CD4-positive, alpha-beta T cell (primary cell): ENCODE measurements around the gene SWAP70. TPM values are rescaled to one million over a fixed set of nuclear protein-coding genes. Genes with fewer than 3 reads are reported as not detected.
"Not testable (repeated sequence)": the region's sequence is repeated elsewhere in the genome, so short reads cannot be mapped to it uniquely, and the experiment has no call there.

Experiments
- ATAC-seq: fragments of 200-7000 bp; cut with Tn5 transposase; one replicate; pipeline ENCODE4 v1.10.0; 2022; ENCODE audit warnings: mild to moderate bottlenecking; ENCODE audit not compliant: poor library complexity
- CTCF ChIA-PET: fragments of 350-600 bp; sonication (Branson Sonifier 250); formaldehyde crosslinking; loops from one replicate; lab custom pipeline; 2021; ENCODE audit warnings: antibody characterized with exemption, inconsistent platforms; lab: Charles Lee
- POLR2A ChIA-PET: fragments of 350-600 bp; sonication (Branson Sonifier 250); formaldehyde crosslinking; loops from one replicate; lab custom pipeline; 2021; ENCODE audit warnings: antibody characterized with exemption, inconsistent platforms; lab: Charles Lee
- DNase-seq, 14 experiments: peaks; one replicate each; pipeline ENCODE4 v3.0.0-alpha.2; 2013 to 2020; ENCODE audit warnings: mixed read lengths in 2 of 14
- H3K27ac ChIP-seq, 2 donors: one replicate each; pipeline versions ENCODE4 v1.5.1 to v1.7.0; 2013; ENCODE audit warnings: low read length in 2 of 2, low read depth in 1 of 2, mild to moderate bottlenecking in 1 of 2
- H3K27me3 ChIP-seq, 2 experiments: 1 replicate in 1 of 2; 2 replicates in 1 of 2; pipeline versions ENCODE4 v1.6.1 to v1.7.0; 2013; ENCODE audit warnings: low read length in 2 of 2, control low read depth in 1 of 2, mild to moderate bottlenecking in 1 of 2, moderate library complexity in 1 of 2; ENCODE audit not compliant: insufficient read depth in 2 of 2, control insufficient read depth in 1 of 2
- H3K36me3 ChIP-seq: one replicate; pipeline ENCODE4 v1.6.1; 2013; ENCODE audit warnings: low read length, control low read depth; ENCODE audit not compliant: insufficient read depth
- H3K4me1 ChIP-seq: one replicate; pipeline ENCODE4 v1.6.1; 2013; ENCODE audit warnings: low read length, control low read depth; ENCODE audit not compliant: insufficient read depth
- H3K4me3 ChIP-seq: one replicate; pipeline ENCODE4 v1.5.1; 2013; ENCODE audit warnings: mild to moderate bottlenecking, low read length, moderate library complexity
- H3K9me3 ChIP-seq, 2 experiments: 1 replicate in 1 of 2; 2 replicates in 1 of 2; pipeline versions ENCODE4 v1.6.1 to v1.7.0; 2013; ENCODE audit warnings: low read length in 2 of 2, mild to moderate bottlenecking in 2 of 2, control low read depth in 1 of 2, moderate library complexity in 1 of 2; ENCODE audit not compliant: control insufficient read depth in 1 of 2, insufficient read depth in 1 of 2
- H3K27ac Mint-ChIP-seq: one replicate; pipeline ENCODE4 v1.8.0; 2020; ENCODE audit warnings: mixed read lengths
- H3K27me3 Mint-ChIP-seq: one replicate; pipeline ENCODE4 v1.8.0; 2021; ENCODE audit warnings: mixed read lengths
- H3K36me3 Mint-ChIP-seq: one replicate; pipeline ENCODE4 v1.8.0; 2021; ENCODE audit warnings: low read depth, mixed read lengths
- H3K4me1 Mint-ChIP-seq: one replicate; pipeline ENCODE4 v1.8.0; 2021; ENCODE audit warnings: low read depth, mixed read lengths
- H3K4me3 Mint-ChIP-seq: one replicate; pipeline ENCODE4 v1.8.0; 2020; ENCODE audit warnings: mild to moderate bottlenecking, mixed read lengths
- H3K9me3 Mint-ChIP-seq: one replicate; pipeline ENCODE4 v1.8.0; 2020; ENCODE audit warnings: mixed read lengths
- intact Hi-C, 2 experiments: fragments of 100-400 bp; cut with DNase I in 1 of 2; cut with micrococcal nuclease in 1 of 2; formaldehyde crosslinking; loops; one replicate each; pipeline versions ENCODE4 v1.15.1 to v1.9.0; 2023 to 2025; cut with DNase I, micrococcal nuclease
- total RNA-seq, 174 experiments: library from RNA in 2 of 174; stranded (reverse) in 2 of 174; gene quantifications; one replicate each; pipeline ENCODE4 v1.2.3 and lab custom pipeline; 2021 to 2026
- TF ChIP-seq, protein P1 (sequence below): fragments of 200-600 bp; IDR thresholded peaks from one replicate; pipeline ENCODE4 v1.8.0; 2022; ENCODE audit warnings: antibody characterized with exemption, mild to moderate bottlenecking

Gene SWAP70
- total RNA-seq, 2 experiments from 2014 or later = 4.0 to 4.1 TPM

DNA sequence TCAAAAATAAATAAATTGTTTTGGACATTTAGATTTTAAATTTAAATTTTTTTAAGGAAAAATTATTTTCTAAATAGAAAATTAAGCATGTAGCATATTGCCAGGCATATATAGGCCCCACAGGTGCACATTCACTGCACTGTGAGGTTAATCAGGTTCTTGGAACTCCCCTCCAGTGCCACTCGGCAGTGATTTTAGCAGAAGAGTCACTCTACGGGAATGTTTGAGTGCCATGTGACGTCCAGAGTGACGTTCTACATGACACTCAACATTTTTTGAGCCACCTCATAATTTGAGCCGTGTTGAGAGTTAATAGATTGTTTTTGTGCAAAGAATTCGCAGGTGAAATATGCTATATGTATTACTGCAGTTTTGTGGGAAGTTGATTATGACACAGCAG, 77.4 kb downstream of the SWAP70 start:
- Mint-ChIP-seq H3K4me1 (peaks cover 13% of the 10 kb centered on the region), H3K27ac (no peak overlapping the region), H3K4me3 (no peak overlapping the region), H3K36me3 (peaks cover 41% of the 10 kb centered on the region), H3K27me3 (no peaks in the 10 kb centered on the region), H3K9me3 (peaks cover 6% of the 10 kb centered on the region)
- POLR2A ChIA-PET = no interaction called here
- Histone ChIP-seq H3K4me3 (no peak overlapping the region), H3K27me3 (no peaks in the 10 kb centered on the region), H3K36me3 (peaks cover 7% of the 10 kb centered on the region), H3K4me1 (no peaks in the 10 kb centered on the region), H3K27ac (no peak overlapping the region), H3K9me3 (peaks cover 0 to 2% of the 10 kb centered on the region in 2 experiments)
- no peak for ATAC-seq
- TF ChIP-seq, protein P1, sequence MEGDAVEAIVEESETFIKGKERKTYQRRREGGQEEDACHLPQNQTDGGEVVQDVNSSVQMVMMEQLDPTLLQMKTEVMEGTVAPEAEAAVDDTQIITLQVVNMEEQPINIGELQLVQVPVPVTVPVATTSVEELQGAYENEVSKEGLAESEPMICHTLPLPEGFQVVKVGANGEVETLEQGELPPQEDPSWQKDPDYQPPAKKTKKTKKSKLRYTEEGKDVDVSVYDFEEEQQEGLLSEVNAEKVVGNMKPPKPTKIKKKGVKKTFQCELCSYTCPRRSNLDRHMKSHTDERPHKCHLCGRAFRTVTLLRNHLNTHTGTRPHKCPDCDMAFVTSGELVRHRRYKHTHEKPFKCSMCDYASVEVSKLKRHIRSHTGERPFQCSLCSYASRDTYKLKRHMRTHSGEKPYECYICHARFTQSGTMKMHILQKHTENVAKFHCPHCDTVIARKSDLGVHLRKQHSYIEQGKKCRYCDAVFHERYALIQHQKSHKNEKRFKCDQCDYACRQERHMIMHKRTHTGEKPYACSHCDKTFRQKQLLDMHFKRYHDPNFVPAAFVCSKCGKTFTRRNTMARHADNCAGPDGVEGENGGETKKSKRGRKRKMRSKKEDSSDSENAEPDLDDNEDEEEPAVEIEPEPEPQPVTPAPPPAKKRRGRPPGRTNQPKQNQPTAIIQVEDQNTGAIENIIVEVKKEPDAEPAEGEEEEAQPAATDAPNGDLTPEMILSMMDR = no peak
- DNase-seq = no peak
- CTCF ChIA-PET = interaction anchor here (0.7 kb wide), 1 partner anchor 529 kb away, joined by 4 read pairs; no protein-coding TSS in a partner anchor
- intact Hi-C loops = no loop called here

DNA sequence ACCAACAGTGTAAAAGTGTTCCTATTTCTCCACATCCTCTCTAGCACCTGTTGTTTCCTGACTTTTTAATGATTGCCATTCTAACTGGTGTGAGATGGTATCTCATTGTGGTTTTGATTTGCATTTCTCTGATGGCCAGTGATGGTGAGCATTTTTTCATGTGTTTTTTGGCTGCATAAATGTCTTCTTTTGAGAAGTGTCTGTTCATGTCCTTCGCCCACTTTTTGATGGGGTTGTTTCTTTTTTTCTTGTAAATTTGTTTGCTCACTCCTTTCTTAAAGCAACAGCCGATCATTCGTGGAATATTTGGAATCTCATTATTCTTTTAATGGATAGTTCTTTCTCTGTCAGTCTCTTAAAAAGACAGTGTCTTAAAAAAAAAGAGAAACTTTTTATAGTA, 79.6 kb downstream of the SWAP70 start:
- Mint-ChIP-seq H3K36me3 (peaks cover 28% of the 10 kb centered on the region), H3K4me1 (peaks cover 13% of the 10 kb centered on the region)
- DNase-seq, H3K36me3 ChIP-seq, intact Hi-C loops, POLR2A ChIA-PET, H3K9me3 ChIP-seq, ATAC-seq, H3K4me3 ChIP-seq, H3K4me1 ChIP-seq, H3K27me3 ChIP-seq, H3K27ac Mint-ChIP-seq, H3K27me3 Mint-ChIP-seq, H3K27ac ChIP-seq, H3K9me3 Mint-ChIP-seq, H3K4me3 Mint-ChIP-seq: not testable (repeated sequence)
- CTCF ChIA-PET = interaction anchor here (0.7 kb wide), 1 partner anchor 92 kb away, joined by 3 read pairs; no protein-coding TSS in a partner anchor

DNA sequence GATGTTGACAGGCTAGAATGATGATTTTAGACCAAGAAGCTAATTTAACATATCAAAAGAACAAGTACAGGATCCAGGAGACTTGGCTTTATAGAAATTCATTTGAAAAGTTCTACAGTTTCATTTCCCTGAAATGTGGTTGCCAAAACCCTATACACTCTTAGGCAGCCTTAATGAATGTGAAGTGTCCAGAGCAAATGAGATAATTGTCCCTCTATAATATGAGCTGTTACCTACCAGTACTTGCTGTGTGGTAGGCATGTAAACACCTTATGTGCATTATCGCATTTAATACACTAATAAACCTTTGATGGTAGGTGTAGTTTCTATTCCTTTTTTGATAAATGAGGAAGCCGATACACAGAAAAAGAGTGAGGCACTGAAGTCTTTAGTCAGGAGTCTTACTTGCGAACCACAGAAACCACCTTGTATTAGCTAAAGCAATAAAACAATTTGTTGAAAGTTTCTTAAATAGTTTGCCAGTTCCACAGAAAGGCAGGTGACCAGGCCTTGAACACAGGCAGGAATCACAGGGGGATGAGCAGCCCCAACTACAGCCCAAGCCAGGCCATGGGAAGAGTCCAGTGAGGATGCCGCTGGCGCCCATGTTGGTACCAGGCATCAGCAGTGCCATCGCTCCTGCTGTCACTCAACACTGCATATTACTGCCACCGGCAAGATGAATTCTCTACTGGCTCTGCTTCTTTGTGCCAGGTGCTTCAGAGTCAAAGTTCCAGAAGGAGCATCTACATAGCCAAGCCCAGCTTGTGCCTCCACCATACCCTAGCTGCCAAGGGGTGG, 81.7 kb downstream of the SWAP70 start:
- Mint-ChIP-seq H3K4me1 (no peaks in the 10 kb centered on the region), H3K27me3 (no peaks in the 10 kb centered on the region), H3K27ac (no peak overlapping the region), H3K4me3 (no peak overlapping the region), H3K9me3 (no peaks in the 10 kb centered on the region), H3K36me3 (peaks cover 7% of the 10 kb centered on the region)
- Histone ChIP-seq H3K27ac (no peak overlapping the region), H3K36me3 (no peaks in the 10 kb centered on the region), H3K9me3 (no peaks in the 10 kb centered on the region), H3K4me1 (peaks cover 3% of the 10 kb centered on the region), H3K27me3 (no peaks in the 10 kb centered on the region), H3K4me3 (no peak overlapping the region)
- CTCF ChIA-PET = interaction anchor here (0.5 to 0.8 kb wide), 2 partner anchors 27 to 681 kb away, joined by 3 read pairs; no protein-coding TSS in a partner anchor
- ATAC-seq (no peak), DNase-seq (no peak)
- POLR2A ChIA-PET = no interaction called here
- intact Hi-C loops = no loop called here
- TF ChIP-seq, protein P1 = no peak
